GM13976 (cell line): ENCODE measurements around the gene SELPLG.
"Not testable (repeated sequence)": the region's sequence is repeated elsewhere in the genome, so short reads cannot be mapped to it uniquely, and the experiment has no call there.

Experiments used
- DNase-seq: peaks from one replicate; pipeline ENCODE4 v3.0.0; 2012; ENCODE audit warnings: low spot score
- CTCF ChIP-seq: IDR thresholded peaks from 2 replicates; pipeline ENCODE4 v1.5.1; 2012; ENCODE audit warnings: borderline replicate concordance, mild to moderate bottlenecking; ENCODE audit not compliant: insufficient read depth; ENCODE audit errors: extremely low read depth, missing control alignments, control extremely low read depth
- in situ Hi-C: fragments of 300-500 bp; cut with MboI; formaldehyde crosslinking; loops from one replicate; pipeline ENCODE4 v1.12.0; 2022; ENCODE audit warnings: low sequenced_read_pairs, mixed read lengths, inconsistent platforms; ENCODE audit not compliant: unreplicated experiment

SELPLG gene

GRCh38 chr12:108634341-108634751 lies 652 bp upstream of the SELPLG start:
- no peak for TF ChIP-seq CTCF
- in situ Hi-C loops: no loop called here
- no peak for DNase-seq

GRCh38 chr12:108633081-108633533 lies 587 bp downstream of the SELPLG start:
- in situ Hi-C loops: no loop called here
- no peak for TF ChIP-seq CTCF
- DNase-seq: no peak

GRCh38 chr12:108631261-108631660 lies 2.4 kb downstream of the SELPLG start:
- DNase-seq, in situ Hi-C loops: not testable (repeated sequence)

- in situ Hi-C loops: no loop called here
- no peak for TF ChIP-seq CTCF
- no peak for DNase-seq
Observed at GRCh38 chr12:108630481-108631207, 3.0 kb downstream of the SELPLG start.

GRCh38 chr12:108629824-108630476 lies 3.7 kb downstream of the SELPLG start:
- no peak for TF ChIP-seq CTCF
- in situ Hi-C loops: no loop called here
- DNase-seq: no peak

- DNase-seq: no peak
- TF ChIP-seq CTCF: no peak
- in situ Hi-C loops: no loop called here
Observed at GRCh38 chr12:108629151-108629550, 4.5 kb downstream of the SELPLG start.
